ENCODE results near the gene LCNL1.

LCNL1 gene

DNA sequence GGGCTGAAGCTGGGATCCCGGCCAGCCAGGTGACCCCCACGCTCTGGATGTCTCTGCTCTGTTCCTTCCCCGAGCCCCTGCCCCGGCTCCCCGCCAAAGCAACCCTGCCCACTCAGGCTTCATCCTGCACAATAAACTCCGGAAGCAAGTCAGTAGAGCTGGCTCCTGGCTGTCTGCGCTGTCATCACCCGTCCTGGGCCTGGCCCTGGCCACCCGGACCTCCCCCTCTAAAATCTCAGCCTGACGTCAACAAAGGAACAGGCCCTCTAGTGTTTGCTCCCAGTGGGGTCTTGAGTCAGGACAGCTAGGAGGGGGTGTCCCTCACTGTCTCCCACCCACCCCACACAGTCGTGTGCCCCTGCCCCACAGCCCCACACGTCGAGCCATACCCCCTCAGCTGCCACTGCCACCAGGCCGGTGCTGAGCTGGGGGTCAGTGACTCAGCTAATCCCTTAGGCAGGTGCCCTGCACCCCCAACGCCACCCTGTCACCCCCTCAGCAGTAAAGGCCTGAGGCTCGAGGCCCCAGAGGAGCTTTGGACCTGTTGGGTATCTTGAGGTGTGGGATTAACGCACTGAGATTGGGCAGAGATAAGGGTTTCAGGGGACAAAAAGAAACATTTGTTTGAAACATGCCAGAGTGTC lies 1.1 kb upstream of the LCNL1 start:
- TF ChIP-seq CTCF (IDR thresholded peaks at IDR 0.05) = no peak

DNA sequence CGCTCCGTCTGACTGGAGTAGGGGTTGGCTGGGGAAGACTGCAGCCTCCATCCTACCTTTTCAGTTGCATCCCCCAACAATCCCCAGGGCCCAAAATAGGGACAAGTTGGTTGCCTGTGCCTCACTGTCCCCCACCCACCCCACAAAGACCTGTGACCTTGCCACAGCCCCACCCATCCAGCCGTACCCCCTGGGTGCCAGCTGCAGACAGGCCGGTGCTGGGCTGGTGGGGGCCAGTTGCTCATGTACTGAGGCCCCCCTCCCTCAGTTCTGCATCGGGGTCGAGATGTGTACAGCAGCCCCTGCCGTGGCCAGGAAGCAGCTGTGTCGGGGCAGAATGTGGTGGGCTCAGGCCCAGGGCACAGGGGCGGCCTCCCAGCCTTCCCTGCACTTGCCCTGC lies 374 bp downstream of the LCNL1 start:
- no peak for TF ChIP-seq CTCF (IDR thresholded peaks at IDR 0.05)

- no peak for TF ChIP-seq CTCF (IDR thresholded peaks at IDR 0.05)
These were observed 992 bp downstream of the LCNL1 start for GRCh38 chr9:136983656-136984314.

DNA sequence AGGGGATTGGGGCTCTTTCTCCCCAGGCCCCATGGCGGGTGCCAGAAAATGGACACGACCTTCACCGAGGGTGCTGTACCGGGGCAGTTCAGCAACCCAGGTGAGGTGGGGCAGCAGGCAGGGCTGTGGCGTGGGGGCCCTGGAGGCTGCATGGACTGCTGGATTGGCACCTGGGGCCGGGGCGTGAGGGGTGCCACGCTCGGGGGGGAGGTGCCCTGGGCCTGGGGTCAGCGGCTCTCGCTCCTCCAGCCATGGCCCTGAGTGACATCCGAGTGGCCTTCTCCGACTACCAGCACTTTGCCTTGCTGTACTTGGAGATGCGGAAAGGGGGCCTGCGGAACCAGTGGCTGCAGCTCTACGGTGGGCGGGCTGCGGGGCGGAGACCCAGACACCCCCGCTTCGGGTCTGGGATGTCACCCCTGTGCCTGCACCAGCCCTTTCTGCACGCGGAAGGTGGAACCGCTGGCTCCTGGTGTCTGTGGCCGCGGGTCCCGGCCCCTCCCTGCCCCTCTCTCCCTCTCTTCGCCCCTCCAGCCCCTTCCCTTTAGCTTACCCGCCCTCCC lies 1.8 kb downstream of the LCNL1 start:
- TF ChIP-seq CTCF (IDR thresholded peaks at IDR 0.05) = no peak

GRCh38 chr9:136985027-136985602 lies 2.3 kb downstream of the LCNL1 start:
- no peak for TF ChIP-seq CTCF (IDR thresholded peaks at IDR 0.05)

DNA sequence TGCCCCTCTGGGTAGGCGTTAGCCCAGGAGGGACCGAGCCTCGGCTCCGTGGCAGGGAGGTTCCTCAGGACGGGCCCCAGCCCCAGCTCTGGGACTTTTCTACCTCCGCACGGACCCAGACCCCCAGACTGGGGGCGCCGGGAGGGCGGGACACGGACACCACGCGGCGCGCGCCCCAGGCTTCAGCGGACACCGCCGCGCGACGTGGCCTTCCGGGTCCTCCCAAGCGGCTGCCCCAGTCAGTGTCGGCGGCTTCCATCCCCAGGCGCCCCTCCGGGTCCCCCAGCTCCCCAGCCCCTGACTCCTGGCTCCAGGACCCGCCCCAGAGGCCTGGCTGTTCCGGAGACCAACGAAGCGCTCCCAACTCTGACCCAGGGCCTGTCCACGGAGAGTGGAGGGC lies 3.1 kb downstream of the LCNL1 start:
- no peak for TF ChIP-seq CTCF (IDR thresholded peaks at IDR 0.05)

DNA sequence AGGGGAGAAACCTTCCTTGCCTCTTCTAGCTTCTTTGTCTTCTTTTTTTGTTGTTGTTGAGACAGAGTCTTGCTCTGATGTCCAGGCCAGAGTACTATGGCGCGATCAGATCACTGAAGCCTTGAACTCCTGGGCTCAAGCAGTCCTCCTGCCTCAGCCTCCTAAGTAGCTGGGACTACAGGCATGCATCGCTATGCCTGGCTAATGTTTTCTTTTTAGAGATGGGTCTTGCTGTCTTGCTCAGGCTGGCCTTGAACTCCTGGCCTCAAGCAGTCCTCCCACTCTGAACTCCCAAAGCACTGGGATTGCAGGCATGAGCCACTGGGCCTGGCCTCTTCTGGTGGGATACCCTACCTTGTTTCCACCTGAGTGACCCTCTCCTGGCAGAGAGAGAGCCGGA lies 6.1 kb downstream of the LCNL1 start:
- no peak for TF ChIP-seq CTCF (IDR thresholded peaks at IDR 0.05)
